ENCODE measurements around the gene VKORC1. TPM values are rescaled to one million over a fixed set of nuclear protein-coding genes. Genes with fewer than 3 reads are reported as not detected.

The VKORC1 gene
- total RNA-seq, 1 experiment from 2014 or later, result 83.8 TPM

DNA sequence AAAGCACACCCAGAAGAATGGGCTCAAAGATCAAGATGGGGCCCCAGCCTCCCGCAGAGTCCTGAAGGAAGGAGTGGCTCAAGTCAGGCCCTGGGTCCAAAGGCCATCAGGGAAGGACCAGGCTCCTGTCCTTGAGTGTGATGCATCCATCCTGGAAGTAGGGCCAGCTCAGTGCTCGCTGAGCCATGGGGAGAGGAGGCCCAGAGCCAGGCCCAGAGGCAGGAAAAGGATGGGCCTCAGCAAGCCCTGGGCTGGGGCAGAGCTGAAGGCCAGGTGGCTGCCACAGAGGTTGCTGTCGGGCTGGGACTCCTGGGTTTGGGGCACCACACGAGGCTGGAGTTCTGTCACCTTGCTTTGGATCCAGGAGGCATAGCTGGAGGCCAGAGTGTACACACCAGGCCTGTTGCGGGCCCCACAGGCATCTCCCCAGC, 37.3 kb upstream of the VKORC1 start:
- no peak for ATAC-seq
- Histone ChIP-seq H2AFZ (ENCODE audit: low read depth, low read length, poor library complexity, severe bottlenecking) (no peak overlapping the region), H3K79me2 (ENCODE audit: insufficient read depth, low read length) (peaks cover 7% of the 10 kb centered on the region; the same call in 1 of the 2 replicates), H3K4me2 (ENCODE audit: low read length) (no peak overlapping the region), H3K36me3 (ENCODE audit: control insufficient read depth in 1 of 2, insufficient read depth in 2 of 2, low read length in 2 of 2) (peaks cover 8 to 14% of the 10 kb centered on the region in 2 experiments; a peak in 3 of 4 replicates), H3K27me3 (ENCODE audit: insufficient read depth, low read length) (no peaks in the 10 kb centered on the region), H3K9me3 (ENCODE audit: control insufficient read depth in 1 of 2, insufficient read depth in 1 of 2, low read depth in 1 of 2, low read length in 2 of 2) (no peaks in the 10 kb centered on the region), H3K9ac (ENCODE audit: low read length) (no peak overlapping the region), H3K9me2 (ENCODE audit: insufficient read depth) (no peaks in the 10 kb centered on the region), H3K4me1 (ENCODE audit: control insufficient read depth in 1 of 2, insufficient read depth in 2 of 2, low read length in 2 of 2) (peaks cover 29 to 45% of the 10 kb centered on the region in 2 experiments), H3K27ac (ENCODE audit: low read depth, low read length) (no peak overlapping the region; the same call in 1 of the 2 replicates), H4K20me1 (ENCODE audit: insufficient read depth) (no peaks in the 10 kb centered on the region), H3K4me3 (replicated peaks in 1 of 2; ENCODE audit: low read depth in 1 of 2, low read length in 2 of 2) (no peak overlapping the region)
- intact Hi-C loops (cut with micrococcal nuclease), result no loop called here
- ChIA-PET RAD21 (ENCODE audit: low non-redundant PET in 1 of 2, low total read pairs in 2 of 2, uncharacterized antibody in 2 of 2, unreplicated experiment in 2 of 2) (no interaction called here), POLR2A (interaction anchor here (1.4 to 2.4 kb wide), 2 partner anchors 11 to 14 kb away, joined by 3 to 7 read pairs; partner anchors contain the start of gene KAT8), CTCF (interaction anchor here (0.6 to 1.6 kb wide), 2 partner anchors 10 to 29 kb away, joined by 4 to 8 read pairs; no protein-coding TSS in a partner anchor)
- no peak for DNase-seq (ENCODE audit: low read depth, low spot score)
- TF ChIP-seq POLR2AphosphoS5 (IDR thresholded peaks at IDR 0.05; ENCODE audit: low read depth, low read length), result no peak
- TF ChIP-seq EZH2phosphoT487 (IDR thresholded peaks at IDR 0.05; ENCODE audit: borderline replicate concordance), result no peak
- TF ChIP-seq RAD21 (IDR thresholded peaks at IDR 0.05; ENCODE audit: low read depth), result no peak
- no peak for TF ChIP-seq SIN3A (IDR thresholded peaks at IDR 0.05; ENCODE audit: low read depth)
- no peak for TF ChIP-seq SP1 (IDR thresholded peaks at IDR 0.05; ENCODE audit: low read depth)
- no peak for TF ChIP-seq CBX3 (IDR thresholded peaks at IDR 0.05; ENCODE audit: low read depth)
- no peak for TF ChIP-seq EGR1 (IDR thresholded peaks at IDR 0.05; ENCODE audit: low read depth)
- no peak for TF ChIP-seq YY1 (IDR thresholded peaks at IDR 0.05; ENCODE audit: extremely low read depth, insufficient replicate concordance, low read depth, low read length)
- no peak for TF ChIP-seq JUND (IDR thresholded peaks at IDR 0.05)
- TF ChIP-seq ELF1 (IDR thresholded peaks at IDR 0.05; ENCODE audit: borderline replicate concordance, low read depth), result no peak
- TF ChIP-seq ZNF274 (IDR thresholded peaks at IDR 0.05; ENCODE audit: low read depth, low read length), result no peak
- TF ChIP-seq ZBTB33 (IDR thresholded peaks at IDR 0.05; ENCODE audit: extremely low read depth, insufficient replicate concordance, low read length), result no peak
- no peak for TF ChIP-seq REST (IDR thresholded peaks at IDR 0.05; ENCODE audit: low read depth)
- no peak for TF ChIP-seq POLR2A (IDR thresholded peaks at IDR 0.05; ENCODE audit: borderline replicate concordance, extremely low read depth, insufficient read depth, insufficient read length)
- TF ChIP-seq SRF (IDR thresholded peaks at IDR 0.05; ENCODE audit: low read depth), result no peak
- no peak for TF ChIP-seq MAX (IDR thresholded peaks at IDR 0.05)
- TF ChIP-seq EZH2 (IDR thresholded peaks at IDR 0.05), result no peak
- no peak for TF ChIP-seq ZFX (IDR thresholded peaks at IDR 0.05)
- no peak for TF ChIP-seq FOSL1 (IDR thresholded peaks at IDR 0.05; ENCODE audit: low read depth)
- BruUV-seq (replicated peaks), result no TSS peak

Data from HCT116 (cell line).